RPMI8226 (cell line): ENCODE results near the gene TRIM43.
"Not testable (repeated sequence)": the region's sequence is repeated elsewhere in the genome, so short reads cannot be mapped to it uniquely, and the experiment has no call there.

Experiments
- DNase-seq: peaks from one replicate; pipeline ENCODE4 v3.0.0-alpha.2; 2015

Gene TRIM43

GRCh38 chr2:95641787-95642186, 50.0 kb downstream of the TRIM43 start:
- not testable (repeated sequence) for DNase-seq

GRCh38 chr2:95642360-95642759, 50.6 kb downstream of the TRIM43 start:
- not testable (repeated sequence) for DNase-seq

DNA sequence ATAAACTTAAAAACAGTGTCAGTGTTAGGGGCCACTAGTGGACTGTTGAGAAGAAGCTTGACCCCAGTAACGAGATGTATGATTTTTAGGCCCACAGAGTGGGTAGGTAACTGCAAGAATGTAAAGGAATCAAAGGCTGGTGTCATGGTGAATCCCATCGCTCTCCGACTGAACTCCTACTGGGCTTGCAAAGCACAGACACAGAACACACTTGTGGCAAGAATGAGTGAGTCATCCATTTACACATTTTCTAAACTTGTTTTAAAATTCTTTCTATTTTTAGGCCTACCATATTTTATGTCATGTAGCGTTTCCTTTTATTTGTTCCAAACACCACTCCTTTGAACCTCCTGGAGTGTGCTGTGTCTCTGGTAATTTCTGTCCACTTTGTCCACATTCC, 51.1 kb downstream of the TRIM43 start:
- not testable (repeated sequence) for DNase-seq

DNA sequence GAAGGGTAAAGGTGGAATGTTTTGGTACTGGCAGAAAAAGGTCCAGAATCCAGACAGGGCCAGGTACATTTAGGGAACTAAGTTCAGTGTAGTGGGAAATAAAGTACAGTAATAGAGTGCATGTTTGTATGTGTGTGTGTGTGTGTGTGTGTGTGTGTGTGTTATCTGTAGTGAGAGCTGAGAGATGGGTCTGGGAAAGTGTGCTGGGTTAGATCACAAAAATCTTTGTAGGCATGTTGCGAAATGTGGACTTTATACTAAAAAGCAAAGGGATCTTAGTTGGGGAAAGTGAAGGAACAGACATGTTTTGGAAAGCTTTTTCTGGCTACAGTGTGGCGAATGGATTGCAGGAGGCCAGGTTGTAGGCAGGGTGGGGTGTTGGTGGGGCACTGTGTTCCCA, 53.5 kb downstream of the TRIM43 start:
- DNase-seq = not testable (repeated sequence)

DNA sequence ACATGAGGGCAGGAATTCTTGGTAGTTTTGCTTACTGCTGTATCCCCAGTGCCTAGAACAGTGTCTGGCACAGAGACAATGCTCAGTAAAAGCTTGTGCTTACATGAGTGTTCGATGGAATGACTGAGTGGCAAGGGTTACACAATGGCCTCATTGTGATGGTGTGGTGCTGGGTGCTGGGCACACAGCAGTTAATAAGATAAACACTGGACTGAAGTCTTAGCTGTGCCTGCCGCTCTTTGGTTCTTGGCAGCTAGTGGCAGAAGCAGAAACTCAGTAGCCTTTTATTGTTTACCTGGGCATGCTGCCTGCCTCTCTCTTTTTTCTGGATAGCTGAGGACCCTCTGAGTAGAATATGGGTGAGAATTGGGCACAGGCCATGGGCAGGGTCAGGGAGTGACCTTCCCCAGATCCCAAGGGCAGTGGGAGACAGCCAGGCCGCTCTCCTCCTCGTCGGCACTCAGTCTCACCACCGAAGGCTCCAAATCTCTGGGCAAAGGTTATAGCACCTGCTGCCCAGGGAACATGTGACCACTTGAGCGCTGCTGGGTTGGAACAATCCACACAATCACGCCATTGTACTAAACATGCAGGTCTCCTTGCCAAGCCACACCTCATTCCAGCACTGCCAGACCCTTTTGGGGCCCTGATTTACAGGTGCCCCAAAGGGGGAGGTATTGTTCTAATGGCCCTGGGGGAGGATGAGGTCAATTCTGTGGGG, 54.6 kb downstream of the TRIM43 start:
- not testable (repeated sequence) for DNase-seq

DNA sequence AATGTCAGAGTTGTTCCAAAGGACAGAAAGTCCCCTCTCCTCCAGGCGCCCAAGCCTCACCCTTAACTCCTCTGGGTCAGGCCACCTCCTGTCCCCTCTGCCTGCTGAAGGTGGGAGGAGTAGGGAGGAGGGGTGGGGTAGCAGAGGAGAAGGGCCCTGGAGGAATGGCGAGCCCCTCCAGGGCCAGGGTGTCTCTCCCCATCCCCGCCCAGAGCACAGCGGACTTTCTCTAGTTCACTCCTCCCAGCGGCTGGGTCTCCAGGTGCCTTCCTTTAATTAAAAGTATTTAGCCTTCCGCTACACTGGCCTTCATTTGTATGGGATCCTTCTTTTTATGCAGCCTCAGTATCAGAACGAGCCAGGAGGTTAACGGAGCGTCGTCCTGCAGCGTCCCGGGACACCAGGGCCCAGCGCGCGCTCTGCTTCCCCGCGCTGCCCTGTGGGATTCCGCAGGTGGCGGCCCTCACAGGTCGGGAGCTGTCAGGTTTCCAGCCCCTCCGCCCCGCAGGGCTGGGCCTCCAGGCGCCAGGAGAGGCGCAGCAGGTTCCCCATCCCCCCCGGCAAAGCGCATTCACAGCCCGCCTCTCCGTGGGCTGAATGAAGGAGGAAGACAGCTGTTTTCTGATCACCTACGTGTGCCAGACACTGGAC, 57.2 kb downstream of the TRIM43 start:
- not testable (repeated sequence) for DNase-seq
